GM20000 (cell line): ENCODE data around the gene OSBPL9.

ENCODE experiments used
- DNase-seq: peaks from one replicate; pipeline ENCODE4 v3.0.0; 2012; ENCODE audit warnings: low spot score
- TF ChIP-seq, protein P1 (sequence below): IDR thresholded peaks from 2 replicates; pipeline ENCODE4 v1.5.1; 2012; ENCODE audit warnings: mild to moderate bottlenecking, control low read depth; ENCODE audit errors: extremely low read depth, missing control alignments

OSBPL9 gene

DNA sequence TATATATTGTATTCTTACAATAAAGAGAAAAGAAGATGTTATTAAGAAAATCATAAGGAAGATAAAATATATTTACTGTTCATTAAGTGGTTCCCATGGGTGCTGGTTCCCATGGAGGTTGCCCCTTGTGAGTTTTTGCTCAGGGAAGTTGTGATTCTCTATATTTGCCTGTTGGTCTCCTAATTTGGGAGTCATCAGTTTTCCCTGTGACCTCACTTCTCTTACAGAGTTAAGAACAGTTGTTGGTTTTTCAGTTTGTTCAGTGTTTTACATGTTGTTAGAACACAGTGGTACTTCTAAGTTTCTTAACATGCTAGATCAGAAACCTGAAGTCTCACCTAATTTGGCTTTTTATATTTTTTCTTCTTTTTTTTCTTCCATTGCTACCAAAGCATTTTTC, 109.2 kb downstream of the OSBPL9 start:
- no peak for DNase-seq
- TF ChIP-seq, protein P1, sequence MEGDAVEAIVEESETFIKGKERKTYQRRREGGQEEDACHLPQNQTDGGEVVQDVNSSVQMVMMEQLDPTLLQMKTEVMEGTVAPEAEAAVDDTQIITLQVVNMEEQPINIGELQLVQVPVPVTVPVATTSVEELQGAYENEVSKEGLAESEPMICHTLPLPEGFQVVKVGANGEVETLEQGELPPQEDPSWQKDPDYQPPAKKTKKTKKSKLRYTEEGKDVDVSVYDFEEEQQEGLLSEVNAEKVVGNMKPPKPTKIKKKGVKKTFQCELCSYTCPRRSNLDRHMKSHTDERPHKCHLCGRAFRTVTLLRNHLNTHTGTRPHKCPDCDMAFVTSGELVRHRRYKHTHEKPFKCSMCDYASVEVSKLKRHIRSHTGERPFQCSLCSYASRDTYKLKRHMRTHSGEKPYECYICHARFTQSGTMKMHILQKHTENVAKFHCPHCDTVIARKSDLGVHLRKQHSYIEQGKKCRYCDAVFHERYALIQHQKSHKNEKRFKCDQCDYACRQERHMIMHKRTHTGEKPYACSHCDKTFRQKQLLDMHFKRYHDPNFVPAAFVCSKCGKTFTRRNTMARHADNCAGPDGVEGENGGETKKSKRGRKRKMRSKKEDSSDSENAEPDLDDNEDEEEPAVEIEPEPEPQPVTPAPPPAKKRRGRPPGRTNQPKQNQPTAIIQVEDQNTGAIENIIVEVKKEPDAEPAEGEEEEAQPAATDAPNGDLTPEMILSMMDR, result no peak

GRCh38 chr1:51726544-51727225, 109.8 kb downstream of the OSBPL9 start:
- DNase-seq, result peak; percentile 51

GRCh38 chr1:51727366-51727765, 110.5 kb downstream of the OSBPL9 start:
- no peak for DNase-seq
- TF ChIP-seq, protein P1, result no peak

More at GRCh38 chr1:51726544-51727225, 109.8 kb downstream of the OSBPL9 start:
- TF ChIP-seq, protein P1, result no peak

GRCh38 chr1:51728611-51729155, 111.8 kb downstream of the OSBPL9 start:
- TF ChIP-seq, protein P1, result no peak
- DNase-seq, result no peak

DNA sequence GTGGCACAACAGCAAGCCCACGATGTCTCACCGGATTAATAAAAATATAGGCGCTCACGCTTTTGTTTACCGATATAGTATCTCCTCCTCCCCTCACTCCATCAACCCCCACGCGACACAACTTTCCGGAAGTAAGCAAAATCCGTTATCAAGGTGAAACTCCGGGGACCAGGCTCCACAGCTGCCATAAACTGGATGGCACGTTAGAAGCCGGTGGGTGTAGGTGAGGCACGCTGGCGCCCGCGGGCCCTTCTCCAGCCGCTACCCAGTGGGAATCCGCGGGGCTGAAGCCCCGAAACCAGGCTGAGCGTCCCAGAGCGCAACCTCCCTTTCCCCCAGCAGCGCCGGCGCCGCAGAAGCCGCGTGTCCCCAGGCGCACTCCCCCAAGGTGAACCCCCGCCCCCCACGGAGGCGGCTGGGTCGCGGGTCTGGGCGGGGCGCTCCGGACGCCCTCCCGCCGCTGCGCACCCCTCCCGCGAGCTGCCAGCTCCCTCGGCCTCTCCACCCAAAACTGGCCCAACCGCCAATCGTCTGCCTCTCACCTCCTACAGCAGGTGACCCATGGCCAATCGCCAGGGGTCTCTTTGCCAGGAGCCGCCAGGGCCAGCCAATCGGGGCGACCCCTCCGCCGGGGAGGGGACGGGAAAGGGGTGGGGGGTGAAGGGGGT, 112.4 kb downstream of the OSBPL9 start:
- peak; percentile 96 for DNase-seq
- TF ChIP-seq, protein P1, result no peak

GRCh38 chr1:51729824-51730301, 113.0 kb downstream of the OSBPL9 start:
- TF ChIP-seq, protein P1, result no peak
- DNase-seq, result no peak

- TF ChIP-seq, protein P1, result no peak
- DNase-seq, result no peak
Measured at GRCh38 chr1:51731998-51732397, 115.1 kb downstream of the OSBPL9 start.
